HEK293 (cell line): Measurements from ENCODE around the gene ISOC2.

Source experiments
- CTCF ChIA-PET: fragments of 350-600 bp; formaldehyde crosslinking; extraction: SDS; loops from one replicate; lab custom pipeline; 2021; ENCODE audit warnings: antibody characterized with exemption; lab: Yijun Ruan, JAX
- POLR2A ChIA-PET: fragments of 300-600 bp; formaldehyde crosslinking; extraction: SDS; loops from one replicate; lab custom pipeline; 2020; ENCODE audit warnings: antibody characterized with exemption, inconsistent platforms; lab: Yijun Ruan, JAX
- H3K27ac ChIP-seq: fragments of 200-500 bp; sonication (Bioruptor generic); 2 replicates; pipeline ENCODE4 v1.5.1; 2014; ENCODE audit warnings: low read depth, low read length, control low read depth, inconsistent platforms; ENCODE audit errors: extremely low read depth
- H3K36me3 ChIP-seq, 2 experiments: fragments of 200-500 bp in 1 of 2; sonication (Bioruptor generic) in 1 of 2; 1 replicate in 1 of 2; 2 replicates in 1 of 2; pipeline ENCODE4 v1.5.1; 2014 to 2017; ENCODE audit warnings: inconsistent platforms in 2 of 2, low read length in 2 of 2; ENCODE audit not compliant: control insufficient read depth in 2 of 2, insufficient read depth in 1 of 2
- H3K4me1 ChIP-seq: fragments of 200-500 bp; sonication (Bioruptor generic); 2 replicates; pipeline ENCODE4 v1.5.1; 2014; ENCODE audit warnings: mild to moderate bottlenecking, low read length, inconsistent platforms; ENCODE audit not compliant: control insufficient read depth, insufficient read depth
- H3K4me3 ChIP-seq: 2 replicates; pipeline ENCODE4 v1.5.1; 2011; ENCODE audit warnings: low read depth, mild to moderate bottlenecking, control low read depth, low read length, moderate library complexity
- H3K9me3 ChIP-seq: fragments of 200-500 bp; sonication (Bioruptor generic); 2 replicates; pipeline ENCODE4 v1.5.1; 2014; ENCODE audit warnings: low read depth, low read length, inconsistent platforms; ENCODE audit not compliant: control insufficient read depth, insufficient read depth
- KLF8 ChIP-seq: fragments of 450-650 bp; formaldehyde crosslinking; IDR thresholded peaks from 2 replicates; pipeline ENCODE4 v1.5.1; 2016; ENCODE audit warnings: missing biosample characterization, missing genetic modification characterization
- SP2 ChIP-seq: fragments of 450-650 bp; formaldehyde crosslinking; IDR thresholded peaks from 2 replicates; pipeline ENCODE4 v1.5.1; 2016; ENCODE audit warnings: missing biosample characterization, missing genetic modification characterization
- ZBTB48 ChIP-seq: fragments of 450-650 bp; formaldehyde crosslinking; IDR thresholded peaks from 2 replicates; pipeline ENCODE4 v1.5.1; 2016; ENCODE audit warnings: missing biosample characterization, missing genetic modification characterization
- ZNF354C ChIP-seq: fragments of 450-650 bp; formaldehyde crosslinking; IDR thresholded peaks from 2 replicates; pipeline ENCODE4 v1.5.1; 2016; ENCODE audit warnings: missing biosample characterization, missing genetic modification characterization, low read depth, borderline replicate concordance
- ZNF37A ChIP-seq: fragments of 450-650 bp; IDR thresholded peaks from 2 replicates; pipeline ENCODE4 v1.5.1; 2018; ENCODE audit warnings: missing biosample characterization, missing genetic modification characterization
- ZNF394 ChIP-seq: fragments of 450-650 bp; formaldehyde crosslinking; IDR thresholded peaks from 2 replicates; pipeline ENCODE4 v1.5.1; 2016; ENCODE audit warnings: missing biosample characterization, missing genetic modification characterization, mild to moderate bottlenecking, moderate library complexity, borderline replicate concordance
- ZNF623 ChIP-seq: fragments of 450-650 bp; formaldehyde crosslinking; IDR thresholded peaks from 2 replicates; pipeline ENCODE4 v1.5.1; 2016; ENCODE audit warnings: missing biosample characterization, missing genetic modification characterization
- ZNF768 ChIP-seq: fragments of 450-650 bp; formaldehyde crosslinking; IDR thresholded peaks from 2 replicates; pipeline ENCODE4 v1.5.1; 2018; ENCODE audit warnings: missing biosample characterization, mild to moderate bottlenecking, missing genetic modification characterization
- ZNF830 ChIP-seq: fragments of 450-650 bp; IDR thresholded peaks from 2 replicates; pipeline ENCODE4 v1.5.0; 2018; ENCODE audit warnings: missing biosample characterization, missing genetic modification characterization, low read depth, mild to moderate bottlenecking, moderate library complexity
- TF ChIP-seq, protein P1 (sequence below): fragments of 450-650 bp; formaldehyde crosslinking; IDR thresholded peaks from 2 replicates; pipeline ENCODE4; 2016; ENCODE audit warnings: missing biosample characterization, missing genetic modification characterization
- TF ChIP-seq, protein P2 (sequence below): fragments of 450-650 bp; formaldehyde crosslinking; IDR thresholded peaks from 2 replicates; pipeline ENCODE4 v1.5.1; 2016; ENCODE audit warnings: missing biosample characterization, missing genetic modification characterization
- TF ChIP-seq, protein P3 (sequence below): fragments of 450-650 bp; formaldehyde crosslinking; IDR thresholded peaks from 2 replicates; pipeline ENCODE4 v1.5.1; 2016; ENCODE audit warnings: missing biosample characterization, missing genetic modification characterization
- TF ChIP-seq, protein P4 (sequence below): fragments of 450-650 bp; formaldehyde crosslinking; IDR thresholded peaks from 2 replicates; pipeline ENCODE4 v1.5.1; 2016; ENCODE audit warnings: missing biosample characterization, missing genetic modification characterization
- TF ChIP-seq, protein P5 (sequence below): fragments of 450-650 bp; formaldehyde crosslinking; IDR thresholded peaks from 2 replicates; pipeline ENCODE4 v1.5.1; 2016; ENCODE audit warnings: missing biosample characterization, missing genetic modification characterization
- TF ChIP-seq, protein P6 (sequence below): fragments of 450-650 bp; formaldehyde crosslinking; IDR thresholded peaks from 2 replicates; pipeline ENCODE4 v1.5.1; 2016; ENCODE audit warnings: missing biosample characterization, missing genetic modification characterization
- TF ChIP-seq, protein P7 (sequence below): fragments of 450-650 bp; formaldehyde crosslinking; IDR thresholded peaks from 2 replicates; pipeline ENCODE4 v1.5.1; 2016; ENCODE audit warnings: missing biosample characterization, missing genetic modification characterization
- TF ChIP-seq, protein P8 (sequence below): fragments of 450-650 bp; formaldehyde crosslinking; IDR thresholded peaks from 2 replicates; pipeline ENCODE4 v1.5.1; 2016; ENCODE audit warnings: missing biosample characterization, missing genetic modification characterization

ISOC2 gene

DNA sequence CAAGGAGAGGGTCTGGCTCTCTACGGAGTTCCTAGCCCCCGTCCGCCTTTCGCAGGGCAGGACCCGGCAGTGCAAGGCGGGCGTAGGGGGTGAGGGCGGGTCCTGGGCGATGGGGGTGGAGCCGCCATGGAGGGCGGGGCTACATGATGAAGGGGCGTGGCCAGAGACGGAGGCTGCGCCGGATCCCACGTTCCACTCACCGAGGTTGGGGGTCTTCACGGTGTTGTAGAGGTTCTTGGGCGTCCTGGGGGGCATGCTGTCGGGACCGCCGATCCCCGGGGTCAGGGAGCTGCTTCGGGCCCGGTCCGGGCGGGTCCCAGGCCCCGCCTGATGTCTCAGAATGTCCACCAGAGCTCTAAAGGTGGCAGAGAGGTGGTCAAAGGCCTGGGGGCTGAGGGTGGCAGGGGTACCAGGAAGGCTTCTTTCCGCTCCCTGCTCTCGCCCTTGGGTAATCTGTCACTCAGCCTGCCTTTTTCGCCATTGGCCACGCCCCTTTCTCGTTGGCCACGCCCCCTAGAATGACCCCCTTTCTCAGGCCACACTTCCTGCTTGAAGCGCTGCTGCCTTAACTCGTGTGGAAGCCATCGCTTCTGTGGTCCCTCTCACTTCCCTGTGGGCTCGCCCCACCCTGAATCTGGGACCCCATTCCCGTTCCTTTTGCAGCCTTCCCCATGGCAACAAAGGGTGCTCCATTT is 20.9 kb downstream of the ISOC2 start (continued):
- no peak for TF ChIP-seq ZBTB48 (tag by site-specific recombination)

DNA sequence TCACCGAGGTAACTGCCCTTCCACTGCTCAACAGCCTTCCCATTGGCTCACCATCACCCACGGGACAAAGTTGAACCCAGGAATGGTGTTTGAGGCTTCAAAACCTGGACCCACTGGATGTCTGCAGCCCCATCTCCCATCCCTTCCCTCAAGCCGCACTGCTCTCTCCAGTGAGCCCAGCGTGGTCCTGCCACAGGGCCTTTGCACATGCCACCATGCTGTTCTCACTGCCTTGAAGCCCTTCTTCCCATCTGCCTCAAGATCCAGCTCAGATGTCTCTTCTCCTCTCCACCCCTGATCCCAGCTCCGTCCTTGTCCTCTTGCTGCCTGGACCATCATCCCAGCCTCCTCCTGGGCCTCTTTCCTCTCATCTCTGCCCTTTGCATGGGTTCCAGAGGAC is 22.4 kb downstream of the ISOC2 start:
- Histone ChIP-seq H3K9me3 (no peaks in the 10 kb centered on the region), H3K4me1 (peaks cover 3% of the 10 kb centered on the region; the same call in 1 of the 2 replicates), H3K4me3 (no peak overlapping the region), H3K36me3 (no peaks in the 10 kb centered on the region), H3K27ac (no peak overlapping the region)
- TF ChIP-seq ZNF37A (no peak), ZNF623 (peak; percentile 100), ZNF768 (tag by site-specific recombination) (peak; percentile 7; the same call in 1 of the 2 replicates), ZNF394 (no peak), KLF8 (tag by site-specific recombination) (0 out of 2 replicates have a peak, but pooled peaks have one; percentile 31), ZNF830 (tag by site-specific recombination) (no peak), SP2 (no peak), ZNF354C (tag by site-specific recombination) (no peak)
- TF ChIP-seq, protein P1, sequence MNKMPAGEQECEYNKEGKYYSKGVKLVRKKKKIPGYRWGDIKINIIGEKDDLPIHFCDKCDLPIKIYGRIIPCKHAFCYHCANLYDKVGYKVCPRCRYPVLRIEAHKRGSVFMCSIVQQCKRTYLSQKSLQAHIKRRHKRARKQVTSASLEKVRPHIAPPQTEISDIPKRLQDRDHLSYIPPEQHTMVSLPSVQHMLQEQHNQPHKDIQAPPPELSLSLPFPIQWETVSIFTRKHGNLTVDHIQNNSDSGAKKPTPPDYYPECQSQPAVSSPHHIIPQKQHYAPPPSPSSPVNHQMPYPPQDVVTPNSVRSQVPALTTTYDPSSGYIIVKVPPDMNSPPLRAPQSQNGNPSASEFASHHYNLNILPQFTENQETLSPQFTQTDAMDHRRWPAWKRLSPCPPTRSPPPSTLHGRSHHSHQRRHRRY (tag by site-specific recombination), result no peak
- TF ChIP-seq, protein P2, sequence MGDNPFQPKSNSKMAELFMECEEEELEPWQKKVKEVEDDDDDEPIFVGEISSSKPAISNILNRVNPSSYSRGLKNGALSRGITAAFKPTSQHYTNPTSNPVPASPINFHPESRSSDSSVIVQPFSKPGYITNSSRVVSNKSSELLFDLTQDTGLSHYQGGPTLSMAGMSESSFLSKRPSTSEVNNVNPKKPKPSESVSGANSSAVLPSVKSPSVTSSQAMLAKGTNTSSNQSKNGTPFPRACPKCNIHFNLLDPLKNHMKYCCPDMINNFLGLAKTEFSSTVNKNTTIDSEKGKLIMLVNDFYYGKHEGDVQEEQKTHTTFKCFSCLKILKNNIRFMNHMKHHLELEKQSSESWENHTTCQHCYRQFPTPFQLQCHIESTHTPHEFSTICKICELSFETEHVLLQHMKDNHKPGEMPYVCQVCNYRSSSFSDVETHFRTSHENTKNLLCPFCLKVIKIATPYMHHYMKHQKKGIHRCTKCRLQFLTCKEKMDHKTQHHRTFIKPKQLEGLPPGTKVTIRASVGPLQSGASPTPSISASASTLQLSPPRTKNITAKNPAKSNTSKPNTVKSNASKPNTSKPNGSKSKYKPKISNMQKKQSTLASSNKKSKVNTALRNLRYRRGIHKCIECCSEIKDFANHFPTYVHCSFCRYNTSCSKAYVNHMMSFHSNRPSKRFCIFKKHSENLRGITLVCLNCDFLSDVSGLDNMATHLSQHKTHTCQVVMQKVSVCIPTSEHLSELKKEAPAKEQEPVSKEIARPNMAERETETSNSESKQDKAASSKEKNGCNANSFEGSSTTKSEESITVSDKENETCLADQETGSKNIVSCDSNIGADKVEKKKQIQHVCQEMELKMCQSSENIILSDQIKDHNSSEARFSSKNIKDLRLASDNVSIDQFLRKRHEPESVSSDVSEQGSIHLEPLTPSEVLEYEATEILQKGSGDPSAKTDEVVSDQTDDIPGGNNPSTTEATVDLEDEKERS (tag by site-specific recombination), result peak; percentile 58; the same call in 1 of the 2 replicates
- TF ChIP-seq, protein P3, sequence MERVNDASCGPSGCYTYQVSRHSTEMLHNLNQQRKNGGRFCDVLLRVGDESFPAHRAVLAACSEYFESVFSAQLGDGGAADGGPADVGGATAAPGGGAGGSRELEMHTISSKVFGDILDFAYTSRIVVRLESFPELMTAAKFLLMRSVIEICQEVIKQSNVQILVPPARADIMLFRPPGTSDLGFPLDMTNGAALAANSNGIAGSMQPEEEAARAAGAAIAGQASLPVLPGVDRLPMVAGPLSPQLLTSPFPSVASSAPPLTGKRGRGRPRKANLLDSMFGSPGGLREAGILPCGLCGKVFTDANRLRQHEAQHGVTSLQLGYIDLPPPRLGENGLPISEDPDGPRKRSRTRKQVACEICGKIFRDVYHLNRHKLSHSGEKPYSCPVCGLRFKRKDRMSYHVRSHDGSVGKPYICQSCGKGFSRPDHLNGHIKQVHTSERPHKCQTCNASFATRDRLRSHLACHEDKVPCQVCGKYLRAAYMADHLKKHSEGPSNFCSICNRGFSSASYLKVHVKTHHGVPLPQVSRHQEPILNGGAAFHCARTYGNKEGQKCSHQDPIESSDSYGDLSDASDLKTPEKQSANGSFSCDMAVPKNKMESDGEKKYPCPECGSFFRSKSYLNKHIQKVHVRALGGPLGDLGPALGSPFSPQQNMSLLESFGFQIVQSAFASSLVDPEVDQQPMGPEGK (tag by site-specific recombination), result no peak
- TF ChIP-seq, protein P4, sequence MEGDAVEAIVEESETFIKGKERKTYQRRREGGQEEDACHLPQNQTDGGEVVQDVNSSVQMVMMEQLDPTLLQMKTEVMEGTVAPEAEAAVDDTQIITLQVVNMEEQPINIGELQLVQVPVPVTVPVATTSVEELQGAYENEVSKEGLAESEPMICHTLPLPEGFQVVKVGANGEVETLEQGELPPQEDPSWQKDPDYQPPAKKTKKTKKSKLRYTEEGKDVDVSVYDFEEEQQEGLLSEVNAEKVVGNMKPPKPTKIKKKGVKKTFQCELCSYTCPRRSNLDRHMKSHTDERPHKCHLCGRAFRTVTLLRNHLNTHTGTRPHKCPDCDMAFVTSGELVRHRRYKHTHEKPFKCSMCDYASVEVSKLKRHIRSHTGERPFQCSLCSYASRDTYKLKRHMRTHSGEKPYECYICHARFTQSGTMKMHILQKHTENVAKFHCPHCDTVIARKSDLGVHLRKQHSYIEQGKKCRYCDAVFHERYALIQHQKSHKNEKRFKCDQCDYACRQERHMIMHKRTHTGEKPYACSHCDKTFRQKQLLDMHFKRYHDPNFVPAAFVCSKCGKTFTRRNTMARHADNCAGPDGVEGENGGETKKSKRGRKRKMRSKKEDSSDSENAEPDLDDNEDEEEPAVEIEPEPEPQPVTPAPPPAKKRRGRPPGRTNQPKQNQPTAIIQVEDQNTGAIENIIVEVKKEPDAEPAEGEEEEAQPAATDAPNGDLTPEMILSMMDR (tag by site-specific recombination), result no peak
- TF ChIP-seq, protein P5, sequence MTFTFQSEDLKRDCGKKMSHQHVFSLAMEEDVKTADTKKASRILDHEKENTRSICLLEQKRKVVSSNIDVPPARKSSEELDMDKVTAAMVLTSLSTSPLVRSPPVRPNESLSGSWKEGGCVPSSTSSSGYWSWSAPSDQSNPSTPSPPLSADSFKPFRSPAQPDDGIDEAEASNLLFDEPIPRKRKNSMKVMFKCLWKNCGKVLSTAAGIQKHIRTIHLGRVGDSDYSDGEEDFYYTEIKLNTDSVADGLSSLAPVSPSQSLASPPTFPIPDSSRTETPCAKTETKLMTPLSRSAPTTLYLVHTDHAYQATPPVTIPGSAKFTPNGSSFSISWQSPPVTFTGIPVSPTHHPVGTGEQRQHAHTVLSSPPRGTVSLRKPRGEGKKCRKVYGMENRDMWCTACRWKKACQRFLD, result no peak
- TF ChIP-seq, protein P6, sequence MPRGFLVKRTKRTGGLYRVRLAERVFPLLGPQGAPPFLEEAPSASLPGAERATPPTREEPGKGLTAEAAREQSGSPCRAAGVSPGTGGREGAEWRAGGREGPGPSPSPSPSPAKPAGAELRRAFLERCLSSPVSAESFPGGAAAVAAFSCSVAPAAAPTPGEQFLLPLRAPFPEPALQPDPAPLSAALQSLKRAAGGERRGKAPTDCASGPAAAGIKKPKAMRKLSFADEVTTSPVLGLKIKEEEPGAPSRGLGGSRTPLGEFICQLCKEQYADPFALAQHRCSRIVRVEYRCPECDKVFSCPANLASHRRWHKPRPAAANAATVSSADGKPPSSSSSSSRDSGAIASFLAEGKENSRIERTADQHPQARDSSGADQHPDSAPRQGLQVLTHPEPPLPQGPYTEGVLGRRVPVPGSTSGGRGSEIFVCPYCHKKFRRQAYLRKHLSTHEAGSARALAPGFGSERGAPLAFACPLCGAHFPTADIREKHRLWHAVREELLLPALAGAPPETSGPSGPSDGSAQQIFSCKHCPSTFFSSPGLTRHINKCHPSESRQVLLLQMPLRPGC (tag by site-specific recombination), result no peak
- TF ChIP-seq, protein P7, sequence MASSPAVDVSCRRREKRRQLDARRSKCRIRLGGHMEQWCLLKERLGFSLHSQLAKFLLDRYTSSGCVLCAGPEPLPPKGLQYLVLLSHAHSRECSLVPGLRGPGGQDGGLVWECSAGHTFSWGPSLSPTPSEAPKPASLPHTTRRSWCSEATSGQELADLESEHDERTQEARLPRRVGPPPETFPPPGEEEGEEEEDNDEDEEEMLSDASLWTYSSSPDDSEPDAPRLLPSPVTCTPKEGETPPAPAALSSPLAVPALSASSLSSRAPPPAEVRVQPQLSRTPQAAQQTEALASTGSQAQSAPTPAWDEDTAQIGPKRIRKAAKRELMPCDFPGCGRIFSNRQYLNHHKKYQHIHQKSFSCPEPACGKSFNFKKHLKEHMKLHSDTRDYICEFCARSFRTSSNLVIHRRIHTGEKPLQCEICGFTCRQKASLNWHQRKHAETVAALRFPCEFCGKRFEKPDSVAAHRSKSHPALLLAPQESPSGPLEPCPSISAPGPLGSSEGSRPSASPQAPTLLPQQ (tag by site-specific recombination), result no peak
- TF ChIP-seq, protein P8, sequence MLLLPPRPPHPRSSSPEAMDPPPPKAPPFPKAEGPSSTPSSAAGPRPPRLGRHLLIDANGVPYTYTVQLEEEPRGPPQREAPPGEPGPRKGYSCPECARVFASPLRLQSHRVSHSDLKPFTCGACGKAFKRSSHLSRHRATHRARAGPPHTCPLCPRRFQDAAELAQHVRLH (tag by site-specific recombination), result 0 out of 2 replicates have a peak, but pooled peaks have one; percentile 28
- ChIA-PET POLR2A (interaction anchor here (0.6 kb wide), 1 partner anchor 1377 kb away, joined by 5 read pairs; no protein-coding TSS in a partner anchor), CTCF (interaction anchor here (1.8 kb wide), 1 partner anchor 65 kb away, joined by 7 read pairs; no protein-coding TSS in a partner anchor)
